Fibroblast of upper back skin (primary cell): ENCODE results near the gene OTOA.
A peak's percentile ranks its signal among the peaks of the same experiment; 100 is the strongest.
"Not testable (repeated sequence)": the region's sequence is repeated elsewhere in the genome, so short reads cannot be mapped to it uniquely, and the experiment has no call there.

Experiments
- DNase-seq: peaks from one replicate; pipeline ENCODE4 v3.0.0-alpha.2; 2013

OTOA gene

DNA sequence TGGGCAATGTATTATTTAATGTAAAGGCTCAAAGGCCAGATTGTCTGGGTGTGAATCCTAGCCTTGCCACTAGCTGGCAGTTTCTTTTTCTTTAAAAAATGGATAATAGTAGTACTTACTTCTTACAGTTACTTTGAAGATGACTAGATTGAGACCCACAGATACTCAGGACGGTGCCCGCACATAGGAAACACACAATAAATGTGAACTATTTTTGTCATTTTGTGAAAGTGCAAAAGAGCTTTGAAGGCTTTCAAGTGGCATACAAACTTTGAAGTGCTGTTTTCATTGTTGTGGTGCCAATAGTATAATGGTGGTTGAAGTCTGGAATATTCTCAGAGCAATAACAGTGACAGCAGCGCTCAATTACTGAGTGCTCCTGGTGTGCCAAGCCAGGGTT, 63.6 kb downstream of the OTOA start:
- DNase-seq, result no peak

DNA sequence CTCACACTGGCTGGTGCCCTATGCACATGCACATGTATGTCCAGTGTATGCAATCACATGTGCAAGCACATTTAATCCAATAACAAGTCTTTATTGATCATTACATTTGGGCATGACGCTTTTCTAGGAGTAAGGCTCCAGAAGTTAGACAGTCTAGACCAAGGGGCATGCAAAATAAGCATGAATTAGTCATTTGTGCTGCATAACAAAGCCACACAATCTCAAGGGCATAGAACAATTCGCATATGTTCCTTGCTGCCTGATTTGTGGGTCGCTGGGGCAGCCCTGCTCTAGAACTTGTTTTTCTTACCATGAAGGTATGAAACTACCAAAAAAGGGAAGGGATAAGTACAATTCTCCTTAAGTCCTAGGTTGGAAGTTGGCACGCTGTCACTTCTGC, 67.5 kb downstream of the OTOA start:
- not testable (repeated sequence) for DNase-seq

DNA sequence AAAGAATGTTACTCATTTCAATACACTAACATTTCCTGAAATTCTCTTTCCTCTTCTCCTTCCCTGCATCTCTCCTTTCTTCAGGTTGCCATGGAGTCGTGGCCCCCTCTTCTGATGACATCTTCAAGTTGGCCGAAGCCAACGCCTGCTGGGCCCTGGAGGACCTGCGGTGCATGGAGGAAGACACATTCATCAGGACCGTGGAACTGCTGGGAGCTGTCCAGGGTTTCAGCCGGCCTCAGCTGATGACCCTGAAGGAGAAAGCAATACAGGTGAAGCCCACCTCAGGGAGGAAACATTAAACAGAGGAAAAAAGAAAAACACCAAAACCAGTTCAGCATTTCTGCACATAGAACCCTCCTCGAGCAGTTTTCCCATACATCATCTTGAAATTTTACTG, 76.9 kb downstream of the OTOA start:
- DNase-seq, result not testable (repeated sequence)

DNA sequence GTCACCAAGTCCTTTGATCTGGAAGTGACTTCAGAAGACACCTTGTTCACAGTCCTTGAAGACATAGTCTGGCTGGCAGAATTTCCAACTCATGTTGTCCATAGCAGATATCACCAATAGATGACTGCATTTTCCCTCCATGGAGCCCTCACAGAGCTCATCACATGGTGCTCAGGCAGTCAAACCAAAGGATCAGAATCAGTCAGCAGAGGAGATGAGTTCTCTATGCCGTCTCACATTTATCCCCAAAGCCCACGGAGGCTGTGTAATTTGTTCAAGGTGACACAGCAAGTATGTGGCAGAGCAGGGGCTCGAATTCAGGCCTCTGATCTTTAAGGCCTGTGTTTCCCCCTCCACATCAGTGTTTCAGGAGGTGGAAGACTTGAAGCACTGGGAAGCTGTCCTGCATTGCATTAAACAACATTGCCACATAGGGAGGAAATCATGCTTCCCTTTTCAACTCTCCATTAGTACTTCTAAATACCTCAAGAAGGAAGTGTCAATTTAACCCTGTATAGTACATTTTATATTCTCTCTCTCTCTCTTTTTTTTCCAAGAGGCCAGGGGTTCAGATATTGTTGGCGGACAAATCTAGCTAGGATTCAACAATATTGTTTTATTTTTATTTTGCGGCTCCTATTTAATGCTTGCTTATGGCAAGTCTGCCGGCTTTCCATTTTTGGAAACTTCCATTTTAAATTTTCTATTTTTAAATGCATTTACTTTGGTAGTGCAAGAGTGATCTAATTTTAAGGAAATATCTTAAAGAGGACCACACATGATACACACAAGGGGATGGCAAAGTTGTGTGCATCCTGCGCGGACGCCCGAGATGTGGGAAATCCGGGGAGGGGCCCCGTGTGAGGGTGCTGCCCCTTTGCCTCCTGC, 92.7 kb downstream of the OTOA start:
- DNase-seq, result not testable (repeated sequence)

DNA sequence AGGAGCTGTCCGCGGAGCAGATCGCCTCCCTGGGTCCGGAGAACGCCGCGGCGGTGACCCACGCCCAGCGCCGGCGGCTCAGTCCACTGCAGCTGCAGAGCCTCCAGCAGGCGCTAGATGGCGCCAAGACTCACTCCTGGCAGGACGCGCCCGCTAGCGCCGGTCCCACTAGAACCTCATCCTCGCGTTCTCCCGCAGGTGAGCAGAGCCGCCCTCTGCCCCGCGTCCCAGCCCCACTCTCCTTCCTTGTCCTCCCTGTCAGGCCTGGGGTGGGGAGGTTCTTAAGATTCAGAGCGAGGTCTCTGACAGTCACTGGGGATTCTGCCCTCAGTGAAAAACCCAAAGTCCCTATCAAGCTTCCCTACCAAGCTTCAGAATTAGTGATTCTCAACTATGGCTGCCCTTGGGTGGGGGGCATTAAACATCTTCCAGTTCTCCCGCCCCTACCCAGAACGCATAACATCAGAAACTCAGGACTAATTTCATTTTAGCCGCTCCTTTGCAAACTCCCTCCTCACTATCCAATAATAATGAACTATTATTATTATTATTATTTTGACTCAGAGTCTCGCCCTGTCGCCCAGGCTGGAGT, 93.4 kb downstream of the OTOA start:
- not testable (repeated sequence) for DNase-seq

DNA sequence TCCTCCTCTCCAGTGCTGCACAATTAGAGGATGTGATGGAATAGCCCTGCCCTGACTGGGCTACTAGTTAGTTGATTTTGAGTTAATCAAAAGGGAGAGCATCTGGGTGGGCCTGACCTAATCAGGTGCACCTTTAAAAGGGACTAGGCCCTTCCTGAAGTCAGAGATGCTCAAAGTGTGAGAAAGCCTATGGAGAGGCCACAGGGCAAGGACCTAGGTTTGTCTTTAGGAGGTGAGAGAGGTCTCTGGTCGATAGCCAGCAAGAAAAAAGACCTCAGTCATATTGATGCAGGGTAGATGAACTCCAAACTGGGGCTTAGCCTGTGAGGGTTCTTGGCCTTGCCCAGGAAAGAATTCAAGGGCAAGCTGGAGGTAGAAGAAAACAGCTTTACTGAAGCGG, 104.5 kb downstream of the OTOA start:
- not testable (repeated sequence) for DNase-seq

DNA sequence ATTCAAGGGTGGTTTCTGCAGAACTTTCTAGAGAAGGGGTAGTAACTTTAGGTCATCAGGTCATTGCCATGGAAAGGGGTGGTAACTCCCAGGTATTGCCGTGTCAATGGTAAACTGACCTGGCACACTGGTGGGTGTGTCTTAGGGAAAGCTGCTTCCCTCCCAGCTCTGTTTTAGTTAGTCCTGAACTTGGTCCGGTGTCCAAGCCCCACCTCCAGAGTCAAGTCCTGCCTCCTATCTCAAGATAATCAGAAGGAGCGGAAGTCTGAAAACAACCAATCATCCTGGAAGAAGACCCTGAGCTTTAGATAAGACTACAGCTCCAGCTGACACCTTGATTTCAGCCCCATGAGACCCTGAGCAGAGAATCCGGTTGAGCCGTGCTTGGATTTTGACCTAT, 105.0 kb downstream of the OTOA start:
- not testable (repeated sequence) for DNase-seq

DNA sequence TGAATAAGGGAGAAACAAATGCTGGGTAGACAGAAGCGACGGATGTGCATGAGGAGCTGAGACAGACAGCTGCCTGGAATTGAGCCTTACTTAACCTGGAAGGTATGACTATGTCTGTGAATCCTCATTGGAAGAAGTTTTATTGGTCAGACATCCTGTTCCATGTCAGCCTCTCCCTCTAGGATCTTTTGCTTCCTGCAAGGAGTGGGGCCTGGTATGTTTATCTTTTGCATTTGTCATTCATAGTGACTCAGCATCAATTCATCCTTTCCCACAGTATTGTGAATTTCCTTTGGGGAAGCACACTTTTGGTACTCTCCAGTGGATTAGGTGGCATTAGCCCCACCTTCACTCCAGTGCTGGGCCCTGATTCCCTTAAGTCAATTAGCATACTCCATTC, 105.5 kb downstream of the OTOA start:
- DNase-seq, result peak; percentile 68

DNA sequence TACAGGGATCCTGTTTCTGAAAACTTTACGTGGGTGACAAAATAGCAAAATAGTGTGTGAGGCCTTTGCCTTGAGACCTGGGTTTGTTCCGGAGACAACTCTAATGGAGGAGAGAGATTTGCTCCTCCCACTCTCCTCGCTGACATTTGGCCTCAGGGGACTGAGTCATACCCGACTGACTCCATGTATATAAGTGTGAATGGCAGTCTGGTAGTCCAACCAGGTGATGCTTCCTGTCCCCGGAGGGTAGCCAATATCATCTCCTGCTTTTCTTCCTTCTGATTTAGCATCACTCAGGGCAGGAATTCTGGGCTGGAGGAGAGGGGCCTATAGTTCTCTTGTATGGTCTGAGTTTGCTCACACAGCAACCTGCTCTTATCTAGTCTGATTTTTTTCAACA, 106.8 kb downstream of the OTOA start:
- DNase-seq, result not testable (repeated sequence)

DNA sequence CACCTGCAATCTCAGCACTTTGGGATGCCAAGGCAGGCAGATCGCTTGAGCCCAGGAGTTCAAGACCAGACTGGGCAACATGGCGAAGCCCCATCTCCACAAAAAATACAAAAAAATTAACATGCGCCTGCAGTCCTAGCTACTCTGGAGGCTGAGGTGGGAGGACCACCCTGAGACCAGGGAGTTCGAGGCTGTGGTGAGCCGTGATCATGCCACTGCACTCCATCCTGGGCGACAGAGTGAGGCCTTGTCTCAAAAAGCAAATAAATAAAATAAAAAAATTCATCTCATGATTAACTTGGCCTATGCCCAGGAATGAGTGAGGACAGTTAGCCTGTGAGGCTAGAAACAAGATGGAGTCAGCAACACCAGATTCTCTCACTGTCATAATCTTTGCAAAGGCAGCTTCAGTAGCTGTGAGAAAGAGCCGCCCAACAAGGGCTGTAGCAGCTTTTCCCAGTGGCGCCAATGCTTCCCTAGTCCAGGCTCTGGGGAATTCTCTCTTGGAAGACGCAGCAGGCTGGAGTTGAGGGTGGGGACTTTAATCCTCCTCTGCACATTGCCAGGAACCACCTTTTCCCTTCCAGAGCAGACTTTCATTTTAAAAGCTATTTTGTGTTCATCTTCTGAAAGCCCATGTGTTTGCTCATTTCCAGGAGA, 108.9 kb downstream of the OTOA start:
- DNase-seq, result peak; percentile 2

DNA sequence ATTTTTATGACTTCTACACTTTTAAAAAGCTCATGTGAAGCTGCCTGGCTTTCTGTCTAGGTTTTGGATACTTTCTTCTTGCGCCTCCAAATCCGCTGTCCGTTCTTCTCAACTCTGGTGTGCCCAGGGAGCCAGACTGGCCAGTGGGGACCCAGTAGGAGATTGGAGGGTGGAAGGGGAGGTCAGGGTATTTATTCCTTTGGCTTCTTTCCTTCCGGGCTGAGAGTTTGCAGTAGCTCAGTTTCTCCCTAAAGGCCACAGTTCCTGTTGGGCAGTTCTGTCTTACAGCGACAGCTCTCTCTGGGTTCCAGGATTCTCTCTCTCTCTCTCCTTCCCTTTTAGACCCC, 109.4 kb downstream of the OTOA start:
- not testable (repeated sequence) for DNase-seq

DNA sequence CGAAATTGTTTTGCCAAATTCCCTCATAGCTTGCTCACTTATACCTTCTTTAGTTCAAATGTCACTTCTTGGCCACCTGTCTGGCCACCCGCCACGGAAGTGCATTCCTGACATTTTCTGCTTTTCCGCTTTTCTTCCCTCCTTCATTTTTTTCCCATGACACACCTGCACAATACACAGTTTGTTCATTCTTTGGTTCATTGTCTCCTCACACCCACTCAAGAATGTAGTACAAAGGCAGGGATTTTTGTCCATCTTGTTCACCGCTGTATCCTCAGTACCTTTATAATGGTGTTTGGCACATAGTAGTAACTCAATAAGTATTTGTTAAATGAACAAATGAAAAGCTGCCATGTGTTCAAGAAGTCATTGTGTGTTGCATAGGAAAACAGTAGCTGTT, 116.8 kb downstream of the OTOA start:
- DNase-seq, result not testable (repeated sequence)

DNA sequence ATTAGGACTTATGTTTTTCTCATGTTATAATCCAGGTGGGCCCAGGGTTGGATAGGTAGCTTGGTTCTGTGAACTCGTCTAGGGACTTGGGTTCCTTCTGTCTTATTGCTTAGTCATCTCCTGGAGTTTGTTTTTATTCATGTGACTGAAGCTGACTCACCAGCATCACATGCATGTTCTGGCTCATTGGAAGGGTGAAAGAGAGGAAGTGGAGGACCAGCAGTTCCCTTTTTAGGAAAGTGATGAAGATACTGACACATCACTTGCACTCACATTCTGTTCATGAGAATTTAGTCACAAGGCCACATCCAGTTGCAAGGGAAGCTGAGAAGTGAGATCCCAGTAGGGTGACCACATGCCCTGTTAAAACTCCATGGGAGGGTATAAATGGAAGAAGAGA, 126.7 kb downstream of the OTOA start:
- not testable (repeated sequence) for DNase-seq

DNA sequence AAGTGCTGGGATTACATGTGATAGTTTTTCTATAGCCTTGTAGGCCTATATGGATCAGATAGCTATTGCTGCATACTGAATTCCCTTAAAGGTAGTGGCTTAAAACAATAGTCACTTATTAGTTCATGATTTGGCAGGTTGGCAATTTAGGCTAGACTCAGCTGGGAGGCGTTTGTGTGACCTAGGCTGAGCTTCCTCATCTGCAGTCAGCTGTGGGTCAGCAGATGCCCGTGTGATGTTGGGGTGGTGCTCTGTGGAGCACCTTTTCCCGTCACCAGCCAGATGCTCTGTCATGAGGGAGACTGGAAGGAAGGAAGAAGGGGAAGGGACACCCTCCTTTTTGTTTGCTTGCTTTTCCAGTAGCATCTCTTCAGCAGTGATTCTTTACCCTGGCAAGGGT, 129.5 kb downstream of the OTOA start:
- not testable (repeated sequence) for DNase-seq

DNA sequence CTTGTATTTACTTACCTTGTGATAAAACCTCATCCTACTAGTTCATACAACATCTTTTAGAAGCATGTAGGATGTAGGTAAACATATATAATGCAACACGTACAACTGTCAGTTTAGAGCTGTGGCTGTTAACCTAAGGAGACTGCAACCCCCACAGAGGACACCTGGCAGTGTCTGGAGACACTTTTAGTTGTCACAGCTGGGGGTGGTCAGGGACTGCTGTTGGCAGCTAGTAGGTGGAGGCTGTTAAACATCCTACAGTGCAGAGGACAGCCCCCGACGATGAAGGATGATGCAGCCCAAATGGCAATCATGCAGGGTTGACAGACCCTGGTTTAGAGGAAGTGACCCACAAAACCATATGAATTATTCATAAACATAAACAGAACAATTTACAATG, 134.8 kb downstream of the OTOA start:
- not testable (repeated sequence) for DNase-seq

DNA sequence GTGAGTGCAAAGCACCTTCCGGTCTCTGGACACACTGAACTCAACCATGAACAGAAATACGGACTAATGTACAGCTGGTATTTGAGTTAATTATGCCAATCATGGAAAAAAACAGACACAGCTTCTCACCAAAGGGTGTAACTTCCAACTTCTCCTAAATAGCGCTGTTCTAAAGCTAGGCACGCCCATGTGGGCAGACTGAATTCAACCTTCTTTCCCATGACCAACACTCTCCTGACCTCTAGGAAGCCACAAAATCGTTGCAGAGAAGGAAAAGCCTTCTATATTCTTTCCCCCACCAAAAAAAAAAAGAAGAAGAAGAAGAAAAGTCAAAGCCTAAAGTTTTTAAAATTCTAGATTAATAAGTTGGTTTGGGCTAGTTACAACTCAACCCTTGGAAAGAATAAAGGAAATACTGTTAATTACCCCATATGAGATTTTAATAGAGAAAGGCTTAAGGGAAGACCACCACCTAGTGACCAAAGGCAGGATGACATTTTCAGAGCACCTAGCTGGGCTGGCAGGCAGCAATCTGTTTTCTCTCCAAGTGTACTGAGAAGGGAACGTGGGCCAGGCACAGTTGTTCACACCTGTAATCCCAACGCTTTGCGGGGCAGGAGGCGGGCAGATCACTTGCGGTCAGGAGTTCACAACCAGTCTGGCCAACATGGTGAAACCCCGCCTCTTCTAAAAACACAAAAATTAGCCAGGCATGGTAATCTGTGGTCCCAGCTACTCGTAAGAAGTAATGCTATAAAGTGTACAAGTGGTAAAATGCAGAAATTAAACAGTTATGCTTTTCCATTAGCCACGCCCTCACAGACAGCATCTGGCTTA, 138.0 kb downstream of the OTOA start:
- peak; percentile 35 for DNase-seq

DNA sequence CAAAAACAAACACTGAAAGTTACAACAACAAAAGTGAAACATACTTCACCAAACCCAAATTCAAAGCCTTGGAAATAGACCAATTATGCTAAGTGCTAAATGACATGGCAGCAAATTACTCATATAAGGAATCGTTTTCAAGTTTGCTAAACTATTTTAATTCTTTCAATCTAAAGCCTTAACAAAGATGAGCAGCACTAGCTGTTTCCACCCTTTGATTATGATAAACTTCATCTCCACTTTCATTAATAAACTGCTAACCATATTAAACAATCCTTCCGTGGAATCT, 138.6 kb downstream of the OTOA start:
- not testable (repeated sequence) for DNase-seq
